Naive thymus-derived CD8-positive, alpha-beta T cell (primary cell): Measurements from ENCODE around the gene SKAP1. TPM values are rescaled to one million over a fixed set of nuclear protein-coding genes. Genes with fewer than 3 reads are reported as not detected.

Source experiments
- ATAC-seq, 2 donors: fragments of 150-1000 bp; cut with Tn5 transposase in 1 of 2; sonication (Bioruptor Pico), chemical (Tn5 transposase) in 1 of 2; 1 replicate in 1 of 2; 2 replicates in 1 of 2; pipeline ENCODE4 v1.10.0; 2021; ENCODE audit warnings: mild to moderate bottlenecking in 2 of 2, moderate library complexity in 2 of 2
- POLR2A ChIA-PET: fragments of 350-600 bp; sonication (Branson Sonifier 250); formaldehyde crosslinking; loops from one replicate; lab custom pipeline; 2021; ENCODE audit warnings: antibody characterized with exemption; lab: Charles Lee
- DNase-seq, 10 donors: peaks; one replicate each; pipeline versions ENCODE4 v3.0.0 to v3.0.0-alpha.2; 2020 to 2022
- H3K27ac Mint-ChIP-seq, 10 donors: one replicate each; pipeline ENCODE4 v1.8.0; 2020 to 2022; ENCODE audit warnings: mild to moderate bottlenecking in 10 of 10, mixed read lengths in 10 of 10, moderate library complexity in 4 of 10, inconsistent platforms in 1 of 10
- H3K27me3 Mint-ChIP-seq, 5 donors: one replicate each; pipeline ENCODE4 v1.8.0; 2021 to 2022; ENCODE audit warnings: mixed read lengths in 5 of 5
- H3K36me3 Mint-ChIP-seq, 3 donors: one replicate each; pipeline ENCODE4 v1.8.0; 2020 to 2022; ENCODE audit warnings: mixed read lengths in 3 of 3, mild to moderate bottlenecking in 2 of 3, inconsistent platforms in 1 of 3
- H3K4me1 Mint-ChIP-seq, 4 donors: one replicate each; pipeline ENCODE4 v1.8.0; 2021 to 2022; ENCODE audit warnings: mixed read lengths in 4 of 4
- H3K4me3 Mint-ChIP-seq, 10 donors: one replicate each; pipeline ENCODE4 v1.8.0; 2020 to 2022; ENCODE audit warnings: mild to moderate bottlenecking in 10 of 10, mixed read lengths in 10 of 10, moderate library complexity in 6 of 10, inconsistent platforms in 1 of 10
- H3K9me3 Mint-ChIP-seq, 9 donors: one replicate each; pipeline ENCODE4 v1.8.0; 2020 to 2022; ENCODE audit warnings: mixed read lengths in 9 of 9, mild to moderate bottlenecking in 3 of 9, inconsistent platforms in 1 of 9, moderate library complexity in 1 of 9
- polyA plus RNA-seq, 3 donors: library from polyadenylated mRNA; unstranded; fragments of 300-500 nt; fragmentation: Illumina TruSeq; gene quantifications; one replicate each; pipeline ENCODE4 v1.2.3, GENCODE V29; 2021
- total RNA-seq, 8 experiments: library from RNA in 2 of 8; stranded (reverse) in 2 of 8; gene quantifications; one replicate each; pipeline ENCODE4 v1.2.3 and lab custom pipeline; 2021 to 2026

SKAP1 gene
- total and polyA plus RNA-seq, 5 experiments from 2014 or later: 73.0 to 237 (median 223) TPM

DNA sequence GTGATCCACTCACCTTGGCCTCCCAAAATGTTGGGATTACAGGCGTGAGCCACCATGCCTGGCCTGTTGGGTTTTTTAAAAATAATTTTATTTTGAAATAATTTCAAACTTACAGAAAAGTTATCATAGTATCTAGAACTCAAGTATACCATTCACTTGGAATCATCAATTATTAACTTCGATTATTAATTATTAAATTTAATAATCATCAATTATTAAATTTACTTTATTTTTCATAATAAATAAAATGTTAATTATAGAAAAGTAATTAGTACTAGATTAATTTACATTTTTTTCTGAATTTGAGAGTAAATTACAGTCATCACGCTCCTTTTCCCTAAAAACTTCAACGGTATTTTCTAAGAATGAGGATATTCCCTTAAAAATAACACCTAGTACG lies 13.7 kb upstream of the SKAP1 start:
- POLR2A ChIA-PET: interaction anchor here (6.6 to 7.5 kb wide), 2 partner anchors 8 to 13 kb away, joined by 59 to 115 read pairs; partner anchors contain the start of gene SKAP1
- no peak for DNase-seq
- Mint-ChIP-seq H3K4me3 (peak overlapping the region in 4 of 10 donors; percentile 59 to 89 (median 84)), H3K36me3 (no peaks in the 10 kb centered on the region), H3K27ac (peak overlapping the region in 6 of 10 donors; percentile 49 to 92 (median 85)), H3K4me1 (peaks cover 45 to 86% (median 77%) of the 10 kb centered on the region in 4 donors), H3K9me3 (peaks cover 0 to 11% (median 0%) of the 10 kb centered on the region in 9 donors), H3K27me3 (no peaks in the 10 kb centered on the region)
- ATAC-seq: no peak

DNA sequence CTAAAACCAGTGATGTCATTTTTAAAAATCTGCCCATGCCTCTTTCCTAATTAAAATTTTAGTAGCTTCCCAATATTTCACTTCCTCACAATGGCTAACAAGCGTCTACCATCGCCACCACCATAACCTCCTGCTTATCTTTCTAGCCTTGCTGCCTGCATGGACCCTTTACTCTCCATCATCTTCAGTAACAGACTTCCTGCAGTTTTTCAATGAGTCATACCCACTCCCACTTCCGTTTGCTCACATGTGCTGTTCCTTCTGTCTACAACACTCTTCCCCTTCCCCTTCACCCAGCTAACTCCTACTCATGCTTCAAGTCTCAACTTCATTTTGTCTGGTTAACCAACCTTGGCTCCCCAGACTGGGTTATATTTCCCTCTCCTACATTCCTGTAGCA lies 12.8 kb upstream of the SKAP1 start:
- Mint-ChIP-seq H3K27me3 (no peaks in the 10 kb centered on the region), H3K4me3 (peak overlapping the region in 9 of 10 donors; percentile 13 to 81 (median 76)), H3K9me3 (peaks cover 0 to 11% (median 0%) of the 10 kb centered on the region in 9 donors), H3K27ac (peak overlapping the region; percentile 11 to 98 (median 96)), H3K4me1 (peaks cover 53 to 90% (median 85%) of the 10 kb centered on the region in 4 donors), H3K36me3 (no peaks in the 10 kb centered on the region)
- ATAC-seq (no peak), DNase-seq (no peak)
- POLR2A ChIA-PET: interaction anchor here (0.7 to 7.5 kb wide), 4 partner anchors 9 to 91 kb away, joined by 3 to 115 read pairs (median 32); partner anchors contain the start of gene SKAP1

DNA sequence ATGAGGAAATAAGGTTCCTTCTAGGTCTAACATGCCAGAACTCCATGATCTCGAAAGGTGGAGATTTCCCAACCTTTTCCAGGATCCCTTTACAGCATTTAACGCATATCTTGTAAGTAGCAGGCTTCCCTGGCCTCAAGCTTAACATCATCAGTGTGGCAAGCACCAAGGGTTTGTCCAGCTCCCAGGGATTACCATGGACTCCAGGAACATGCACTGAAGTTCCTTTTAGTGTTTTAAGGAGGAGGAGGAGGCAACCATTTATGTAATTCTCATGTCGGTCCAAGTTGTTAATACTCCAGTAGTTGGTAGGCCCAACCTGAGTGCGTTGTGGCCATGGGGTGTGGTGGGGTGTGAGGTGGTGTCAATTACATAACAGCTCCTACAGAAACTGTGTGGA lies 11.8 kb upstream of the SKAP1 start:
- Mint-ChIP-seq H3K36me3 (no peaks in the 10 kb centered on the region), H3K9me3 (peaks cover 0 to 15% (median 0%) of the 10 kb centered on the region in 9 donors), H3K4me1 (peaks cover 58 to 95% (median 91%) of the 10 kb centered on the region in 4 donors), H3K27me3 (no peaks in the 10 kb centered on the region), H3K27ac (peak overlapping the region; percentile 85 to 98 (median 96)), H3K4me3 (peak overlapping the region; percentile 48 to 83 (median 78))
- DNase-seq: no peak
- POLR2A ChIA-PET: interaction anchor here (1.4 to 7.5 kb wide), 5 partner anchors 10 to 28 kb away, joined by 4 to 115 read pairs (median 18); partner anchors contain the start of gene SKAP1
- ATAC-seq: no peak

DNA sequence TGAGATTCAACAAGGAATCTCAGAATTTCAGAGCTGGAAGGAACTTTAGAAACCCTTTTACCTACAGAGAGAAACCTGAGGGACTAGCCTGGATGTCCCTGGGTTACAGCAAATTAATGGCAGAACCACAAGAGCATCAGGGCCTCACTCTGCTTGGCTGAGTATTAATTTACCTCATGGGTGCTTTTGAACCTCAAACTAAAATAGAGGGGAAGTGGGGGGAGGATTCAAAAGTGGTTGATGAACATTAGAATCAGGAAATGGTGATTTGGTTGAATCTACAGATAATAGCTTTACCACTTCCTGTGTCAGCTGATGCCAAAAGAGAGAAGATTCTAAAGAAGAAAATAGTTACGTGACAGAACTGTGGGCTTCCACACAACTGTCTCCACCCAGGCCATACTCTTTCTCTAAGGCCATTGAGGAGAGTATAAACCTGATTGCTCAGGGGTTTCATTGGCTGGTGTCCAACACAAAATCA lies 11.3 kb upstream of the SKAP1 start:
- POLR2A ChIA-PET: interaction anchor here (0.5 to 7.5 kb wide), 7 partner anchors 11 to 607 kb away, joined by 3 to 115 read pairs (median 8); partner anchors contain the start of gene SKAP1
- Mint-ChIP-seq H3K9me3 (peaks cover 0 to 21% (median 0%) of the 10 kb centered on the region in 9 donors), H3K27me3 (no peaks in the 10 kb centered on the region), H3K27ac (peak overlapping the region; percentile 85 to 98 (median 96)), H3K36me3 (no peaks in the 10 kb centered on the region), H3K4me1 (peaks cover 64 to 95% (median 94%) of the 10 kb centered on the region in 4 donors), H3K4me3 (peak overlapping the region; percentile 48 to 83 (median 78))
- ATAC-seq (peak; percentile 69 to 73), DNase-seq (peak in 9 of 10 donors; percentile 20 to 87 (median 69))

DNA sequence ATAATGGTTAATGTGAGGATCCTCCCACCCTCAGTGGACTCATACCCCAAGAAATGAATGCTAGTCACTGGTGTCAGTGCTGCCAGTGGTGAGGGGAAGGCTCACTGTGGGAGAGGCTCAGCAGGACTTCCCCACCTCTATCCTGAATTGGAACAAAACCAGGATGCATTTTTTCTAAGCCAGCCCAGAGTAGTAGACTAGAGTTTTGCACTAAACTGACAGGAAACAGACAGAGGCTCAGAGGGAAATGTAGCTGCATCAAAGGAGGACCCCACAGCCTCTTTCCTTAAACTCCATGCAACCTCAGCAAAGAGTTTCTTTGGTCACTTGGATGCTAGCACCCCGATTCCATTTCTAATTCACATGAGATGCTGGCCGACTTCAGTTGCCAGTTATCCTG lies 10.7 kb upstream of the SKAP1 start:
- peak overlapping the region; percentile 48 to 83 (median 78) for H3K4me3 Mint-ChIP-seq
- H3K27ac Mint-ChIP-seq: peak overlapping the region; percentile 85 to 98 (median 96)
- ATAC-seq: peak in 1 of 2 donors; percentile 11
- POLR2A ChIA-PET: interaction anchor here (0.6 to 7.5 kb wide), 7 partner anchors 10 to 78 kb away, joined by 3 to 115 read pairs (median 8); partner anchors contain the start of gene SKAP1
- H3K9me3 Mint-ChIP-seq: peaks cover 0 to 22% (median 0%) of the 10 kb centered on the region in 9 donors
- peaks cover 61 to 95% (median 93%) of the 10 kb centered on the region in 4 donors for H3K4me1 Mint-ChIP-seq
- peak in 2 of 10 donors; percentile 29 to 44 for DNase-seq
- no peaks in the 10 kb centered on the region for H3K36me3 Mint-ChIP-seq
- no peaks in the 10 kb centered on the region for H3K27me3 Mint-ChIP-seq

DNA sequence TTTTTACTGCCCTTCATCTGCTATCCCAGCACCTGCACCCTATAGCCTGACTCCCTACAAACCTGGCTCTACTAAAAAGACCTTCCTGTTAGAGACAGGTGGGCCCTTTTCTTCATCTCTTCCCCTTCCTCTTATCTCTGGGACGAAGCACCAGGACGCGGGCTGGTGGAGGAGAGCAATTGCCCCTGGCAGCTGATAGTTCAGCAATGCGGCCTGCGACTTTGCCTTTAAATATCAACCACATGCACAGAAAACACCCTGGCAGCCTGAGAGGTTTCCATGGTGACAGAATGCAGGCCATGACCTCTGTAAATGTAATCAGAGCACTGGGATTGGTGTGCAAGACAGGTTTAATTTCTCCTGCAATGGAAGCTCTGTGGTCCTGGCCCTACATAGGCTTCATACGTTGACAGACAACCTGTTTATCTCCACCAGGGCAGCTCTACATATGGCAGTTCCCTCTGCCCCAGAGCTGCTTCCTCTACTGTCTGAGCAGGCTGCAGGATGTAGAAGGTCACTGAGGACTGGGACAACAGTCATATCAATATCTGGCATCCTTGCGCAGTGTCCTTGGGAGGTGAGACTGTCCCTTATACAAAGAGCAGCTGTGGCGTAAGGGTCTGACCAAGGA lies 10.0 kb upstream of the SKAP1 start:
- peak; percentile 56 to 61 for ATAC-seq
- H3K9me3 Mint-ChIP-seq: peaks cover 0 to 22% (median 0%) of the 10 kb centered on the region in 9 donors
- peak overlapping the region; percentile 48 to 83 (median 78) for H3K4me3 Mint-ChIP-seq
- no peaks in the 10 kb centered on the region for H3K27me3 Mint-ChIP-seq
- no peaks in the 10 kb centered on the region for H3K36me3 Mint-ChIP-seq
- H3K4me1 Mint-ChIP-seq: peaks cover 64 to 95% (median 92%) of the 10 kb centered on the region in 4 donors
- POLR2A ChIA-PET: interaction anchor here (0.6 to 7.5 kb wide), 7 partner anchors 8 to 77 kb away, joined by 3 to 115 read pairs (median 8); partner anchors contain the start of gene SKAP1
- peak overlapping the region; percentile 85 to 98 (median 96) for H3K27ac Mint-ChIP-seq
- DNase-seq: peak in 9 of 10 donors; percentile 19 to 77 (median 64)

DNA sequence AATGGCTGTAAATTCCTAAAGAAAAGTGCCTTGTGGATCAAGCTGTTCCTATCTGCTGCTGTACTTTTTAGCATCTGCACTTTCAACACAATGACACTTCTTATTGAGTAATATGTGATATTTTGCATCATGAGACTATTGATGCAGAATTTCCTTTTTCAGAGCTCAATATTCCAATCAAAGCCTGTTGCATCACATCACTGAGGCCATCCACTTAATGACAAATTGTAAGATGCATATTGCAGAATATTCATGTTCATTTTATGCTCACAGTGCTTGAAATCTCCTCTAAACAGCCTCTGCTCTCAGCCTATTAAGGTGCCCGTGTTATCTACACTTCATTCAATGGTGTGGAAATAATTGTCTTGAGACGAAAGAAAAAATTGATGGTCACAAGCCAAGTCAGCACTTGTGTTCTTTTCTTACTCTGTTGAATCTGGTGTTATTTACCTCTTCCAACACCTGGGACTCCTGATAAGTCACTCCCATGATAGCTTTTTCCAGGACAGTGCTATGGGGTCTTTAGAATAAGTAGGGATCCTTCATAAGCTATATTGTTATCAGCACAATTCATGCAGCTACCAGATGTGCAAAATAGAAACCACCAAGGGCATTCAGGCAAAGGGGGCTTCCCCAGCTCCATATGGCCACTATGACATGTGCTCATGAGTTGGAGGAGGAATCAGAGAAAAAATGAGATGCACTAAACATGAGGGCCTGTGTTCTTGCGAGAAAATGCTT lies 9.3 kb upstream of the SKAP1 start:
- ATAC-seq (peak; percentile 7 to 13), DNase-seq (no peak)
- H3K9me3 Mint-ChIP-seq: peaks cover 0 to 22% (median 0%) of the 10 kb centered on the region in 9 donors

DNA sequence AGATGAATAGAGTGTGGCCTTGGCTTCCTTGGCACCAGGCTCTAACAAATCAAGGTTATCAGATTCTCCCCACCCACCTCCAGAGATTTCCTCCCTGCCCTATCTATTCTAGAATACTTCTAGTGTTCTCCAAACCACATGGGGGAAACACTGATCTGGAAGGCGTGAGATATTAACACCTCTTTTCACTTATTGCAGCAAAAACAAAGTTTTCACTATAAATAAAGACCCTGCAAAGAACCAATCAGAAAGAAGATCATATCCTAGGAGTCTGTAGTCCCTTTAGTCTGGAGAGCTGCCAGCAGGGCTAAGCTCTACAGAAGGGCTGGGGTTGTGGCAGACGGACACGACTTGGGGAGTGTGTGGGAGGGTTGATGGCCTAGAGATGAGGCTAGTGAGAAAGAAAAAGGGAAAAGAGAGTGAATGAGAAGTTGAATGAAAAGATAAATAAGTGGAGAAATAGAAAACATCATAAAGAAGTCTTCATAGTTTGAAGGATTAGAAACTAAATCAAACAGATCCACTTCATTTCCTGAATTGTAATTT lies 8.6 kb upstream of the SKAP1 start:
- Mint-ChIP-seq H3K4me3 (peak overlapping the region in 9 of 10 donors; percentile 13 to 68 (median 48)), H3K9me3 (peaks cover 0 to 22% (median 0%) of the 10 kb centered on the region in 9 donors), H3K27ac (peak overlapping the region; percentile 36 to 98 (median 95)), H3K36me3 (no peaks in the 10 kb centered on the region), H3K4me1 (peaks cover 64 to 95% (median 87%) of the 10 kb centered on the region in 4 donors), H3K27me3 (no peaks in the 10 kb centered on the region)
- POLR2A ChIA-PET: interaction anchor here (0.6 to 7.5 kb wide), 4 partner anchors 8 to 25 kb away, joined by 3 to 115 read pairs (median 38); partner anchors contain the start of gene SKAP1
- no peak for ATAC-seq
- no peak for DNase-seq

More for the DNA sequence above, 9.3 kb upstream of the SKAP1 start:
- Mint-ChIP-seq H3K27ac (peak overlapping the region; percentile 85 to 98 (median 96)), H3K4me3 (peak overlapping the region; percentile 27 to 83 (median 78)), H3K4me1 (peaks cover 62 to 92% (median 88%) of the 10 kb centered on the region in 4 donors), H3K27me3 (no peaks in the 10 kb centered on the region), H3K36me3 (no peaks in the 10 kb centered on the region)
- POLR2A ChIA-PET: interaction anchor here (0.6 to 7.5 kb wide), 6 partner anchors 8 to 26 kb away, joined by 3 to 115 read pairs (median 13); partner anchors contain the start of gene SKAP1

DNA sequence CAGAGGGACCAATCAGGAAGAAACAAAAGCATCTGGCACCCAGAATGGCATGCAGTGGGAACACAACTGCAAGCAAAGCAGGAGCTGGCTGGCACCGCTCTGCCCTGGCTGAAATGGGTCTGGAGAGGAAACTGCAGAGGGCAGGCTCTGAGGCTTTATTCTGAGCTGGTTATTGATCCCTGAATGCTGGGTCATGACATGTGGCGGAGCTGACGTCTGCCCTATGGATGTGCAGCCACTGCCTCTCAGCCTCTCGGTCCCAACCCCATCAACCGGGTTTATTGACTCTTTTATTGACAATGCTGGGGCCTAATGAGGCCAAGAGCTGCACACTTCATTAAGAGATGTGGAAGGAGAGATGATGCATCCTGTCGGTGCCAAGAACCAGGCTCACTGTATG lies 3.9 kb upstream of the SKAP1 start:
- H3K4me1 Mint-ChIP-seq: peaks cover 61 to 89% (median 83%) of the 10 kb centered on the region in 4 donors
- H3K4me3 Mint-ChIP-seq: no peak overlapping the region
- peaks cover 0 to 7% (median 2%) of the 10 kb centered on the region in 3 donors for H3K36me3 Mint-ChIP-seq
- H3K27me3 Mint-ChIP-seq: no peaks in the 10 kb centered on the region
- DNase-seq (no peak), ATAC-seq (no peak)
- POLR2A ChIA-PET: interaction anchor here (0.7 to 6.3 kb wide), 7 partner anchors 7 to 107 kb away, joined by 3 to 59 read pairs (median 4); no protein-coding TSS in a partner anchor
- H3K9me3 Mint-ChIP-seq: peaks cover 0 to 11% (median 0%) of the 10 kb centered on the region in 9 donors
- peak overlapping the region in 3 of 10 donors; percentile 8 to 60 (median 22) for H3K27ac Mint-ChIP-seq

DNA sequence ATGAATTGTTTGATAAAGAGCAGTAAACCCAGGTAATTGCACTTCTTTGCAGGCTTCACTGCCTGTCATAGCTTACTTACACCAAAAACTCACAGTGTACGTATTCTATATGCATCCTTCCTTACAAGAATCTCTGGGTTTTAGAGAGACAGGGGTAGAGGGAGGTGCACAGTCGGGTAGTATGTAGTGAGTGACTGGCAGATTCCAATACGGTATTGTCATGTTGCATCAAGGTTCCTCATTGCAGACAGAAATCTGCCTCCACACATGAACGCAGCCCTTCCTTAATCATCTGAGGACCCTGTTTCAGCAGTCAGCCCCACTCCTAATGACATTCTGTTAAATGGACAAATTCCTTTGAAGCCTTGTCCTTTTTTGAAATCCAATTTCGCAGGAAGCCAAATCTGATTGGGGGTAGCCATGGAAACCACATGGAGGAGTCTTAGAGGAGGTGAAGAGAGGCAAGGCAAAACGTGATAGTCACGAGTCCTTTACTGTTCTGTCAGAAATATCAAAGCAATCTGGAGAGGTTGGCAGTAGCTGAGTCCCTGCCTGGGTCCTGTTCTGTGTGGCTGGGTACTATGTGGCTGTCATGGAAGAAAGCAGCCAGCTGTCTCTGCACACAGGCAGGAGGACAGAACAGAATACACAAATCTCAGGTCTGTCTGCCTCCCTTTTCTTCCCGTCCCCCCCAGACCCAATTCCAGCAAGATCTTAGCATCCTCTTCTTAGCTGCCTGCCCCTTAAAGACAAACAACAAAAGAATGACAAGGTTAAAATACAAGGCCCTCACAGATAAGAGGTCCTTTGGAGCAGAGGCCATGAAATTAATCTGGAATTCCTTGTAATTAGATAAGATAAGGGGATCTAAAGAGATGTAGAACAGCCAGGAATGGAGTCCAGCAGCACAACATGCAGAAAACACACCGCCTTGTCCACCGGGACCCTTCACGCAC lies 3.1 kb upstream of the SKAP1 start:
- Mint-ChIP-seq H3K4me1 (peaks cover 60 to 89% (median 81%) of the 10 kb centered on the region in 4 donors), H3K27ac (peak overlapping the region in 9 of 10 donors; percentile 8 to 99 (median 58)), H3K4me3 (peak overlapping the region in 1 of 10 donors; percentile 20), H3K27me3 (no peaks in the 10 kb centered on the region), H3K36me3 (peaks cover 0 to 7% (median 2%) of the 10 kb centered on the region in 3 donors), H3K9me3 (peaks cover 0 to 11% (median 0%) of the 10 kb centered on the region in 9 donors)
- POLR2A ChIA-PET: interaction anchor here (0.9 to 6.3 kb wide), 6 partner anchors 8 to 24 kb away, joined by 3 to 59 read pairs (median 5); no protein-coding TSS in a partner anchor
- DNase-seq: no peak
- ATAC-seq: no peak
